GM10266 (cell line): ENCODE data around the gene SPOCK3.
"Not testable (repeated sequence)": the region's sequence is repeated elsewhere in the genome, so short reads cannot be mapped to it uniquely, and the experiment has no call there.

Experiments used
- DNase-seq: peaks from one replicate; pipeline ENCODE4 v3.0.0; 2012; ENCODE audit errors: extremely low spot score
- TF ChIP-seq, protein P1 (sequence below): IDR thresholded peaks from 2 replicates; pipeline ENCODE4 v1.5.1; 2012; ENCODE audit warnings: mild to moderate bottlenecking, low read depth; ENCODE audit not compliant: control insufficient read depth, insufficient read depth; ENCODE audit errors: missing control alignments

SPOCK3 gene

DNA sequence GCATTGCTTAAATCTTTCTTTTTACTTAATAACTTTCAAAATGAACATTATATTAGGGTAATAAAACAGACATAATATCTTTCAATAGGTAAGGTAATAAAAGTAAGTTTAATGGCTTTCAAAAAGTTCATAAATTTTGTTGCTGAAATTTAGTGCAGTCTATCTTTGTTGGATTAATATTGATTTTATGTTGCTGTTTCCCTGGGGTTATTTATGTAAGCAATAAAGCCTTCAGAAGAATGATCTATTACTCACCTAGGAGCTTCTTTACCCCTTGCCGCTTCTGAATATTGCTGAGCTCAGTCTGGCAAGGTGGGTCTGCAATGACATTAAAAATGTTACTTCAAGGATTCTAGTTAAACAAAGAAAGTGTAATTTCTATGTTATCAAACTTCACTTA, 492.6 kb downstream of the SPOCK3 start:
- no peak for DNase-seq
- TF ChIP-seq, protein P1, sequence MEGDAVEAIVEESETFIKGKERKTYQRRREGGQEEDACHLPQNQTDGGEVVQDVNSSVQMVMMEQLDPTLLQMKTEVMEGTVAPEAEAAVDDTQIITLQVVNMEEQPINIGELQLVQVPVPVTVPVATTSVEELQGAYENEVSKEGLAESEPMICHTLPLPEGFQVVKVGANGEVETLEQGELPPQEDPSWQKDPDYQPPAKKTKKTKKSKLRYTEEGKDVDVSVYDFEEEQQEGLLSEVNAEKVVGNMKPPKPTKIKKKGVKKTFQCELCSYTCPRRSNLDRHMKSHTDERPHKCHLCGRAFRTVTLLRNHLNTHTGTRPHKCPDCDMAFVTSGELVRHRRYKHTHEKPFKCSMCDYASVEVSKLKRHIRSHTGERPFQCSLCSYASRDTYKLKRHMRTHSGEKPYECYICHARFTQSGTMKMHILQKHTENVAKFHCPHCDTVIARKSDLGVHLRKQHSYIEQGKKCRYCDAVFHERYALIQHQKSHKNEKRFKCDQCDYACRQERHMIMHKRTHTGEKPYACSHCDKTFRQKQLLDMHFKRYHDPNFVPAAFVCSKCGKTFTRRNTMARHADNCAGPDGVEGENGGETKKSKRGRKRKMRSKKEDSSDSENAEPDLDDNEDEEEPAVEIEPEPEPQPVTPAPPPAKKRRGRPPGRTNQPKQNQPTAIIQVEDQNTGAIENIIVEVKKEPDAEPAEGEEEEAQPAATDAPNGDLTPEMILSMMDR, result no peak

DNA sequence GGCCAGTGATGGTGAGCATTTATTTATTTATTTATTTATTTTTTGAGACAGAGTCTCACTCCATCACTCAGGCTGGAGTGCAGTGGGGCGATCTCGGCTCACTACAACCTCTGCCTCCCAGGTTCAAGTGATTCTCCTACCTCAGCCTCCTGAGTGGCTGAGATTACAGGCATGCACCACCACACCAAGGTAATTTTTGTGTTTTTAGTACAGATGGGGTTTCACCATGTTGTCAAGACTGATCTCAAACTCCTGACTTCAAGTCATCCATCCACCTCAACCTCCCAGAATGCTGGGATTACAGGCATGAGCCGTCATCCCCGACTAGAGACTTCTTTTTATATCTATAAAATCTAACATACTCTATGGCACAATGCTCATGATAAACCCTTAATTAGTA, 495.1 kb downstream of the SPOCK3 start:
- not testable (repeated sequence) for DNase-seq

- TF ChIP-seq, protein P1, result no peak
- no peak for DNase-seq
Observed at GRCh38 chr4:166737430-166737829, 496.9 kb downstream of the SPOCK3 start.

GRCh38 chr4:166735553-166735952, 498.7 kb downstream of the SPOCK3 start:
- no peak for DNase-seq
- TF ChIP-seq, protein P1, result no peak

- TF ChIP-seq, protein P1, result no peak
Observed at GRCh38 chr4:166734797-166735196, 499.5 kb downstream of the SPOCK3 start.

DNA sequence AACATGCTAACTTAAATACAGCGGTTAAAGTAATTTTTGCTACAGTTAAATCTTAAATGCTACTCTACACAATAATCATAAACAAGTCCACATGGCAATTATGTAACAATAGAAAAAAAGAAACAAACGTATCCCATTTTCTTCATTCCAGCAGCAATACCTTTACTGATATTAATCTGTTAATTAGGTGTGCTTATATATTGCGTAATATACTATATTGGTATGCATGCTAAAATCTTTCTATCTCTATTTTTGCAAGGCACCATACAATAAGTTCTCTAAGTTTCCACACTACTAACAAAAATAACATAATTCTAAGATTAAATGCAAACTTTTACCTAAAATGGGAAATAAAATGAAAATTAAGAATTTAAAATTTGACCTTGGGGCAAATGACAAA, 500.6 kb downstream of the SPOCK3 start:
- no peak for DNase-seq
- TF ChIP-seq, protein P1, result no peak

More at GRCh38 chr4:166734797-166735196, 499.5 kb downstream of the SPOCK3 start:
- DNase-seq, result no peak

- TF ChIP-seq, protein P1, result no peak
- no peak for DNase-seq
Observed at GRCh38 chr4:166726832-166727231, 507.5 kb downstream of the SPOCK3 start.

- DNase-seq, result no peak
- TF ChIP-seq, protein P1, result no peak
Observed at GRCh38 chr4:166724369-166724768, 509.9 kb downstream of the SPOCK3 start.
